Neural cell (in vitro differentiated cells): ENCODE data around the gene BCAS1.

Experiments used
- CTCF ChIP-seq: fragments of 450-650 bp; IDR thresholded peaks from 2 replicates; pipeline ENCODE4 v1.5.1; 2014; ENCODE audit warnings: antibody characterized with exemption, mild to moderate bottlenecking, moderate library complexity; ENCODE audit not compliant: poor library complexity, severe bottlenecking
- EP300 ChIP-seq: fragments of 450-650 bp; conservative IDR thresholded peaks from 2 replicates; pipeline ENCODE4 v1.6.1; 2014; ENCODE audit warnings: antibody characterized with exemption, mild to moderate bottlenecking, moderate library complexity; ENCODE audit not compliant: poor library complexity, severe bottlenecking
- EZH2 ChIP-seq: fragments of 200-600, 300-800 bp; shearing (Covaris generic), sonication (generic); IDR thresholded peaks from 2 replicates; pipeline ENCODE4 v1.6.1; 2014; ENCODE audit warnings: antibody characterized with exemption, low read length, borderline replicate concordance, mild to moderate bottlenecking; ENCODE audit not compliant: insufficient read depth, poor library complexity, severe bottlenecking
- MXI1 ChIP-seq: fragments of 450-650 bp; conservative IDR thresholded peaks from 2 replicates; pipeline ENCODE4 v1.6.1; 2014; ENCODE audit warnings: antibody characterized with exemption, mild to moderate bottlenecking; ENCODE audit not compliant: poor library complexity, severe bottlenecking
- POLR2AphosphoS5 ChIP-seq: IDR thresholded peaks from 2 replicates; pipeline ENCODE4 v1.6.1; 2012
- RAD21 ChIP-seq: fragments of 450-650 bp; conservative IDR thresholded peaks from 2 replicates; pipeline ENCODE4 v1.6.1; 2014; ENCODE audit warnings: antibody characterized with exemption, mild to moderate bottlenecking, moderate library complexity
- REST ChIP-seq: IDR thresholded peaks from 2 replicates; pipeline ENCODE4 v1.6.1; 2012; ENCODE audit warnings: borderline replicate concordance
- SMC3 ChIP-seq: fragments of 450-650 bp; conservative IDR thresholded peaks from 2 replicates; pipeline ENCODE4 v1.6.1; 2014; ENCODE audit warnings: antibody characterized with exemption, mild to moderate bottlenecking, moderate library complexity; ENCODE audit not compliant: poor library complexity
- TAF1 ChIP-seq: IDR thresholded peaks from 2 replicates; pipeline ENCODE4 v1.6.1; 2012; ENCODE audit warnings: low read depth

GRCh38 chr20:54063992-54064676 lies 6.3 kb downstream of the BCAS1 start:
- TF ChIP-seq CTCF (no peak), EP300 (no peak), EZH2 (no peak), POLR2AphosphoS5 (no peak), SMC3 (no peak), RAD21 (no peak), TAF1 (no peak), MXI1 (no peak), REST (no peak)
